GM12891 (cell line): ENCODE measurements around the gene HOXB9.

Experiments used
- POLR2A ChIP-seq: IDR thresholded peaks from 2 replicates; pipeline ENCODE4 v1.6.1; 2011; ENCODE audit warnings: low read depth, low read length, control low read depth
- POLR2AphosphoS5 ChIP-seq: IDR thresholded peaks from 2 replicates; pipeline ENCODE4 v1.6.1; 2011; ENCODE audit warnings: low read depth, low read length, control low read depth
- SPI1 ChIP-seq: IDR thresholded peaks from 2 replicates; pipeline ENCODE4 v1.6.1; 2011; ENCODE audit warnings: low read depth, low read length, control low read depth

DNA sequence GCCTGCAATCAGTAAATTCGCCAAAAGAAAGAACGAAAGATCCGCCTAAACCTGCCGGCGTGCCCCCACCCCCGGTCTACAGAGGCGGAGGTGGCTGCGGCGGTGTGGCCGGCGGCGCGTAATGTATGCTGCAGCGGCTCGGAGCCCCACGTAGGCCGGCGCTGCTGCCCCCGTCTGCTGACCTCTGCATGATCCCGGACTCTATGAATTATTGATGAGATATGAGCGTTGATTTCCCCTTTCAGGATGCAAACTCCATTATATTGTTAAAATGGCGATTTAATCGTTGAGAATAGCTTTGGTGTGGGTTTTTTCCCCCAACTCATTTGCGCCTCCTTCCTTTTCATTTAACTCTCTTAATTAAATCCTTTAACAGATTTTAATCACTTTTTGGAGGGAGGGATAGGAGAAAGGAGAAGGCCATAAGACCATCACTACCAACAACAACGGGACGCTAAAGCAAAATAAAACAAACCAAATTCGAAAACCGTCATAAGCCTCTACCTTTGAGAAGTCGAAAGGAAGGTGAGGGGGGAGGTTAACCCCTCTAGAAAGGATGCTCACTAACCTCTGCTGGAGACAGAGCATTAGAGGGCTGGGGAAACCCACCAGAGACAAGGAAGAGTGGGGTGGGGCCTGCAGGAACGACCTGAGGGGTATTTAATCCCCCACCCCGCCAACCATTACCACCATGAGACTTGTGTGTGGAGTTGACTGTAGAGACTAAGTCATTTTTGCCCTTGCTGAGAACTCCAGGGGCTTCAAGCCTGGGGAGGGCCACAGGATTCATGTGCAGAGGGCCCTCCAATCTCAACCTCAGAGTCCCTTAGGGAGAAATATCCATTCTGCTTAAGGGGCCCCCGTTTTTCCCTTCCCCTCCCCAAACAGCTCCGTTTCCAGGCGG lies 39.6 kb downstream of the HOXB9 start:
- TF ChIP-seq POLR2AphosphoS5, result no peak
- TF ChIP-seq POLR2A, result no peak
- TF ChIP-seq SPI1, result no peak
